Left ventricle myocardium superior (tissue), 1 donor: ENCODE results near the gene MLC1. TPM values are rescaled to one million over a fixed set of nuclear protein-coding genes. Genes with fewer than 3 reads are reported as not detected.

ENCODE experiments used
- ATAC-seq: fragments of 200-7000 bp; cut with Tn5 transposase; one replicate; pipeline ENCODE4 v1.9.1; 2020; ENCODE audit warnings: mild to moderate bottlenecking, moderate library complexity
- DNase-seq: peaks from one replicate; pipeline ENCODE4 v3.0.0-alpha.2; 2020
- intact Hi-C: fragments of 100-400 bp; cut with micrococcal nuclease; formaldehyde crosslinking; loops from one replicate; pipeline ENCODE4 v1.11.0; 2022
- total RNA-seq: library from RNA; stranded (reverse); fragmentation: NEBNext Ultra II Directional; extraction: Animal tissue kit (Norgen Biotek cat#: 25700); gene quantifications from one replicate; pipeline ENCODE4 v1.2.1, GENCODE V29; 2021
- donor health status: DM: no; HTN: yes; CAD: no; lungs with severe emphysema.

Gene MLC1
- total RNA-seq, 1 donor from 2014 or later = 0.10 TPM

DNA sequence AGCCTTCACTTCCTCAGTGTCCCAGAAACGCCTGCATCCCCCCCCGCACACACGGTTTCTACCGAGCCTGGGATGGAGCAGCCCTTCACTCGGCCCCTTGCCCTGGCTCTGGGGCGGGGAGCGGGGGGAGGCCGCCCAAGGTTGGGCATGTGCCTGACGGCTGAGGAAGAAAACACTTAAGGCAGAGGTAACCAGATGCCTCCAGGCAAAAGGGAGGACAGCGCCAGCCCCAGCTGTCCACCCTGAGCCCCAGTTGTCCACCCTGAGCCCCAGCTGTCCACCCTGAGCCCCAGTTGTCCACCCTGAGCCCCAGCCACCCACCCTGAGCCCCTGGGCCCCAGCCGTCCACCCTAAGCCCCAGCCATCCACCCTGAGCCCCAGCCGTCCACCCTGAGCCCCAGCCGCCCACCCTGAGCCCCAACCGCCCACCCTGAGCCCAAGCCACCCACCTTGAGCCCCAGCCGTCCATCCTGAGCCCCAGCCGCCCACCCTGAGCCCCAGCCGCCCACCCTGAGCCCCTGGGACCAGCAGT is 23.3 kb downstream of the MLC1 start:
- no peak for DNase-seq
- no peak for ATAC-seq
- intact Hi-C loops = no loop called here

- DNase-seq (no peak), ATAC-seq (no peak)
- intact Hi-C loops = no loop called here
Observed at GRCh38 chr22:50061141-50061823, 23.9 kb downstream of the MLC1 start.

DNA sequence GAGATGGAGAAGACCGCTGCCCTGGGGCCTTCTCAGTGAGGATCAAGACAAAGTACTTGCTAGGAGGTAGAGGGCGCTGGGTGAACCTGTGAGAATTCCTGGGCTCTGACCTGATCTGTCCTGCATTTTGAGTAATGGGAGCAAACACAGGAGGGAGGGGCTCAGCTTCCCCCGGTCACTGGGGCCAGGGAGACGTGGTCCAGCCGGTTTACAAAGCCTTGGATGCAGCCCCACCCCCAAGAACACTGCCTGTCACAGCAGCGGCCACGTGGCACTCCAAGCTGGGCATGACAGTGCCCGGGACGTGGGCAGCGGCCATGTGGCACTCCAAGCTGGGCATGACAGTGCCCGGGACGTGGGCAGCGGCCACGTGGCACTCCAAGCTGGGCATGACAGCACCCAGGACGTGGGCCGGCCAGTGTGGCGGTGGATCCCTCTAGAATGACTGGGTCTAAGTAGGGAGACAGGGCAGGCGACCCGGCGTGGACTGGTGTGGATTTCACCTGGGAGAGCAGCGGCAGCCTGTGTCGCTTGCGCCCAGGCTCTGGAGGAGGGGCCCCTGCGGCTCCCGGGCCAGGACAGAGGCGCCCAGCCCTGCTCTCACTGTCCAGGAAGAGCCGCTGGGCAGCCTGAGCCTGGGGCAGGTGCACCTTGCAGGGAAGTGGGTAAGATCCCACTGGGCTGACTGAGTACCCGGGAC is 24.6 kb downstream of the MLC1 start:
- intact Hi-C loops = no loop called here
- ATAC-seq = no peak
- no peak for DNase-seq

GRCh38 chr22:50059881-50060262 is 25.4 kb downstream of the MLC1 start:
- ATAC-seq = no peak
- DNase-seq = no peak
- intact Hi-C loops = no loop called here

DNA sequence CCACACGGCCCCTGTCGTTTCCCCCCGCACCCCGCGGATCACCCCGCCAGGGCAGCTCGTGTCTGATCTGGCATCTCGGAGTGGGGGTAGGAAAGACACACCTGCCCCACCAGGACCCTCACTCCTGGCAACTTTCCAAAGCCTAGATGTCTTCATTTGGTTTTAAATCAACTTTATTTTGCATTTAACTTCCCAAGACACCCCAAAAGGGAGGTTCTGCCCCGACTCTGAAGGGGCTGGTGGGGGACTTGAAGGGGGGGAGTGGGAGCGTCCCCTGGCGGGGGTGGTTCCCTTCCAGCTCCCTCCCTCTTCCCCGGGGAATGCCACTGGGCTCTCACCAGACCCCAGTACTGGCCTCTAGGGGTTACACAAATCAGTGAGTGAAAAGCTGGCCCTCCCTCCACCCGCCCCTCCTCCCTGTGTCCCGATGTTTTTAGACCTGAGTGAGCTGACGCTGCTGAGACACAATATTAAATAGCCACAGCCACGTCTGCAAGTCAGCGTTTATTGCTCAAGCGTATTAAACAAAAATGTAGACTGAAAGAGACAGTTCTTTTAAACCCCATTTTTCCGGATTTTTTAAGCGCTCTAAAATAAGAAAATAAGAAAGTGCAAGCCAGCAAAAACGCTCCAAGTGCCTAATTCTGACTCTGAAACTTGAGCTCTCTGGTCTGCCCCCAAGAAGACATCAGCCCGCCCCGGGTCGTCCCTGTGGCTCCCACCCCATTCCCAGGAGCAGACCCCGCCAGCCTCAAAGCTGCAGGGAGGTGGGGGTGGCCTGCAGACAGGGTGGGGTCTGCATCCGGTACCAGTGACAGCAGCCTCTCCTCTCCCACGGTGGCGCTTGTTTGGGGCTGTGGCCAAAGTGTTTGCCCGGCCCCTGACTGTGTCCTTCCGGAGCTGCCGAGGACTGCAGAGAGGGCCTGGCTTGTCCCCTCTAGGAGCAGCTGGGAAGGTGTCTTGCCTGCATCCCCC is 26.0 kb downstream of the MLC1 start:
- ATAC-seq = peak; percentile 42
- intact Hi-C loops = no loop called here
- DNase-seq = no peak

GRCh38 chr22:50058061-50058905 is 26.9 kb downstream of the MLC1 start, which contains the start of gene TTLL8:
TTLL8 (minus strand) TSS chr22:50058298.
- DNase-seq = no peak
- peak; percentile 36 for ATAC-seq
- intact Hi-C loops = no loop called here

GRCh38 chr22:50057278-50058060 is 27.8 kb downstream of the MLC1 start:
- ATAC-seq = no peak
- intact Hi-C loops = no loop called here
- DNase-seq = peak; percentile 22

GRCh38 chr22:50056214-50056972 is 28.8 kb downstream of the MLC1 start:
- no peak for ATAC-seq
- intact Hi-C loops = no loop called here
- no peak for DNase-seq

DNA sequence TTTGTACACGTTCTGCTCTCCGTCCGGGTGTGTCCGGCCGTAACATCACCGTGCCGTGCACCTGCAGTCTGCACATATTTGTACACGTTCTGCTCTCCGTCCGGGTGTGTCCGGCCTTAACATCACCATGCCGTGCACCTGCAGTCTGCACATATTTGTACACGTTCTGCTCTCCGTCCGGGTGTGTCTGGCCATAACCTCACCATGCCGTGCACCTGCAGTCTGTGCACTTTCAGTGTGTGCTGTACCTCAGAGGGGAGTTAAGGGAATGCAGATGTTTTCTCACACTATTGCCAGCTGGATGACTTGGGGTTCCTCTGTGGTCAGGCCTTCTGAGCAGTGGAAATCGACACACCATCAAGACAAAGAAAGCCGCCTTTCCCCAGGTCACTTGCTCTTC is 31.4 kb downstream of the MLC1 start:
- ATAC-seq = no peak
- intact Hi-C loops = no loop called here
- no peak for DNase-seq

DNA sequence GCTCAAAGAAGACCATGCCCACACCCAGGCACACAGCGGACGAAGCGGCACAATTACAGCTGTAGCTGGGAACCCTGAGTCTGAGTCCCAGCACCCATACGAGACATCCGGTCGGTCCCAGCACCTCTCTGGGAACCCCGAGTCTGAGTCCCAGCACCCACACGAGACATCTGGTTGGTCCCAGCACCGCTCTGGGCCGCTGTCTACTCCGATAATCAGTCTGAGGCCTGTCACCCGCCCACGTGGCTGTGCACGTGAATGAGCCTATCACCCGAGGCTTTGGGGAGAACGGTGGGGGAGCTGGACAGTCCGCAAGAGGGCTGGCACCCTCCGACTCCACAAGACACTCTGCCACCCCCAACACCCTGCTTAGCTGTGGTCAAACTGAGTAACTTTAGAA is 33.3 kb downstream of the MLC1 start:
- DNase-seq (peak; percentile 15), ATAC-seq (no peak)
- intact Hi-C loops = no loop called here

DNA sequence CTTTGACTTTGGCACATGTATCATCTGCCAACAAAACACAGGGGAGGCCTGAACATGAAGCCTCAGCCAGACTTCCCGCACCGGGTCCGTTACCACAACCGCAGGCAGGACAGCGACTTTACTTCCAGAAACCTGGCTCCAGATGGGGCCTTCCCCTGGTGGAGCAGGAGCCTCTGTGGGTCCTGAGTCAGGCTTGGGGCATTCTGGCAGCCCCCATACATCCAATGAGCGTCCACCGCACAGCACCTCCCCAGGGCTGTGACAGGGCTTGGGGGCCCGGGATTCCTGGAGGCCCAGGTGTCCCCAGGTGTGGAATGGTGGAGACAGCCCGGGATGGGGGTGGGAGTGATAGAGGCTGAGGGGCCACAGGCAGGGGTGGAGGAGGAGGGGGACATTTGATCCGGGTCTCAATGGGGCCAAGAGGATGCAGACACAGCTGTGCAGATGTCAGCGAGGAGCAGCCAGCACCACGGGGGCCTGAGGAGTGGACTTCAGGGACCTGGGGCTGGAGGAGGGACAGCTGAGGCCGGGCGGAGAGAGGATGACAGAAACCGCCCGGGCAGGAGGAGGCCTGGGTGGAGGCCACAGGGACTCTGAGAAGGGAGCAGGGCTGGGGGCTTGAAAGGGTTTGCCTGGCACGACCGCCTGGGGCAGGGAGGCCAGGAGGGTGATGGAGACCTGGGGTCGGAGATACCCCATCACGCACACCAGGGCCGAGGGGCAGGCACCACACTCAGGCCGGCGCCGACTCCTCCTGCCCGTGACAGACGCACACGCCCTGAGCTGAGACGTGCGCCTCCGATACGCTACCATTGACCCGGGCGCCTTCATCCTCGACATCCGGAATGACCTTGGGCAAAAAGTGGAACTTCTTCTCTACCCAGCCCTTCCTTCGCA is 35.7 kb downstream of the MLC1 start:
- ATAC-seq (no peak), DNase-seq (no peak)
- intact Hi-C loops = no loop called here

- no peak for ATAC-seq
- intact Hi-C loops = no loop called here
- no peak for DNase-seq
Observed at GRCh38 chr22:50048836-50049235, 36.4 kb downstream of the MLC1 start.

DNA sequence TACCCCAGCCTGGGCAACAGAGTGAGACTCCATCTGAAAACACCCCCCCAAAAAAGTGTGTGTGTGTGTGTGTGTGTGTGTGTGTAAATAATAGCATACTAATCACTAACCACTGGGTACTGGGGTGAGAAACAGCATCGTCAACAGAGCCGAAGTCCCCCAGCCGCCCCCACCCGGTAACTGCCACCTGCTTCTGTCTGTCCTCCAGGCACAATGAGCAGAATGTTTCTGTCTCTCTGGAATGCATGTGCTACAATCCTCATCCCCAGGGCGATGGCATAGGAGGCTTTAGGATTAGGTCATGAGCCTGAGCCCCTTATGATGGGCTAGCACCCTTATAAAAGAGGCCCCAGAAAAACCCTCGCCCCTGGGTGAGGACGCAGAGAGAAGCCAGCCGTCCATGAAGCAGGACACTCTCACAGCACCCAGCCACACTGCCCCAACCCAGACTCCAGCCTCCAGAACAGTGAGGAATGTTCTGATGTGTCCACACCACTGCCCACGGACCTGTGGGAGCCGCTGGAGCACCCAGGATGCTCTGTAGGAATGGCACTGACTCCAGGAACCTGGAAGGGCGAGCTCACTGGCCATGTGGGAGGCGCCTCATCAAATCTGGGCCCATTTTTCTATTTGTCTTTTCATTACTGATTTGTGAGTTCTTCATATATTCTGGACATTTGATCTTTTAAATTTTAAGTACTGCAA is 37.0 kb downstream of the MLC1 start:
- DNase-seq (no peak), ATAC-seq (no peak)
- intact Hi-C loops = no loop called here

- ATAC-seq (no peak), DNase-seq (no peak)
- intact Hi-C loops = no loop called here
Observed at GRCh38 chr22:50047346-50047745, 37.9 kb downstream of the MLC1 start.

- DNase-seq (no peak), ATAC-seq (no peak)
- intact Hi-C loops = no loop called here
Observed at GRCh38 chr22:50046481-50047245, 38.6 kb downstream of the MLC1 start.
